DMS114 treated with DMSO at 0.1 percent for 48 hours (cell line): Measurements from ENCODE around the gene IRAK1.

ENCODE experiments used
- DNase-seq: peaks from one replicate; lab custom pipeline; 2025; ENCODE audit not compliant: unreplicated experiment; lab: John Stamatoyannopoulos, UW

IRAK1 gene

DNA sequence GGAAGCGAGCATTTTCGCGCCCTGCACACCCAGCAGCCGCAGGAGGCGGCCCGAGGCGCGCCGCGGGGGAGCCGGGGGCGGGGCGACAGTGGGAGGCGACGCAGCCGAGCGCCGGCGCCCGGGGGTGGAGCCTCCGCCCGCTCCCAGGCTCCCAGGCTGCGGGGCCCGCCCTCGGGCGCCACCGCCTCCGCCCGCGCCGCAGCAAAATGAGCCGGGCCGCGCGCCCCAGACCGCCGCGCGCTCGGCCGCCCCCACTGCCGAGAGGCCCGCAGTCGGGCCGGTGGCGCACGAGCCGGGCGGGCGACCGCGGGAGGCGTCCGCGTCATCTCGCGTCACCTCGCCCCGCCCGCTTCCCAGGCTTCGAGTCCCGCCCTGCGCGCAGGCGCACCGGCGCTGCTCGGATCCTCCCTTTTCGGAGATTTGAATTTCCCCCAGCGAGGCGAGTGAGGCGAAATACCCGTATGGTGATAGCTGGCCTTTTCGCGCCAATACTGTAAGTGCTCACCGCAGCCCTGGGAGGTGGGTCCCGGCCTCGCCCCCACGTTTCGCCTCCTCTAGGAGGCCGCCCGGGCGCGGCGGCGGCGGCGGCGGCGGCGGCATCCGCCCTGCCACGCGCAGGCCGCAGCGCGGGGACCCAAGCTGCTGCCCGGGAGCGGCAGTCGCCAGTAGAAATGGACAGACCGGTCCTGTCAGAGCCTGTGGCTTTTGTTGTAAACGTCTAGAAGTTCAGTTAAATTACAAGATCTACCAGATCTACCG is 47.2 kb downstream of the IRAK1 start, which contains the start of gene TMEM187:
Gene TMEM187 (plus strand): TSS at position 387 of the 759 bp plus-strand sequence. CDS start 9,309 bp downstream, outside the sequence.
- DNase-seq, result peak; percentile 29

DNA sequence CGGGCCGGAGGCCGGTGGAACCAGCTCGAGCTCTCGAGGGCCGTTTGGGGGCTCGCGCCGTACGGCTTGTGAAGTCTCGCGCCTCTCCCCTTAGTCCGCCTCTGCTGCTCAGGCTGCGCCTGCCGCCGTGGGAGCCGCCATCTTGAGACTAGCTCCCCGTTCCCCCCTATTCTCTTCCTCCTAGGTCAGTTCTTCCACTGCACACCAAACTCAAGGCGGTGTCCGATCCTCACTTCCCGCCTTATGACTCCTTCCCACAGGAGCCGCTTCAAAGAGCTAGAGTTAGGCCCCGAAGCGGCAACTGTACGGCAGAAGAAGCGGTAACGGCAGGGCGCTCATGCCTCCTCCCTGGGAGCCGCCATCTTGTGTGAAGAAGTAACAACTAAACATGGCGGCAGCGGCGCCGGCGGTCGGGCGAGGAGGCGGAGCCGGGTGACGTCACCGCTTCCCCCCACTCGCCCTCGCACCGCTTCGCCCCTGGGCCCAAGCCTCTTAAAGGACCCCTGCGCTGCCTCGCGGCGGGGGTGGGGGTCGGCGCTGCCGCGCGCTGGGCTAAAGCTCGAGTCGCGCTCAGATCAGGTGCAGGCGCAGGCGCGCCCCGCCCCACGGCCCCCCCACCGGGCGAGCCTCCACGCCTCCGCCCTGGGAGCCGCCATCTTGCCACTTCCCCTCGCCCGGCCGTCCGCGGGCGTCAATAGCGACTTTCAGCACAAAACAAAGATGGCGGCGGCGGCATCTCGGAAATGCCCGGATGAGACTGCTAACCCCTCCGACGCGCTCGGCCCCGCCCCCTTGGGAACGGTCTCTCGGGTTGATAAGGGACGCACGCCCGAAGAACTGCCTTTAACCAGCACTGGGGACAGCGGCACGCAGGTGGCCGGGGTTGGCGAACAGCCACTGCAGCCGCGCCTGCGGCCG is 48.0 kb downstream of the IRAK1 start, which contains the start of gene HCFC1:
Gene HCFC1 (minus strand): TSS at position 369 of the 918 bp plus-strand sequence. CDS start 978 bp downstream, outside the sequence.
- DNase-seq, result peak; percentile 76

DNA sequence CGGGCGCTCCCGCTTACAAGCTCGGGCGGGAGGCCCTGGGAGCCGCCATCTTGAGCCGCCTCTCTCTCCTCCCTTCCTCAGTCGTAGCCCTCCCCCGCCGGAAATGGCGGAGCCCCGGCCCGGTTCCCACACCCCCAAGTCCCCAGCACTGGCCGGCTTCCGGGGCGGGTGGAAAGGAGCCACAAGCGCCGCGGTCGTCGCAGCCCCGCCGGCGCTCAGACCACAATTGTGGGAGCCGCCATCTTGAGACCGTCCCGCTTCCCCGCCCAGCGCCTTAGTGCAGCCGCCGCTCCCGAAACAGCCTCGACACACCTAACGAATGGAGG is 48.6 kb downstream of the IRAK1 start:
- peak; percentile 13 for DNase-seq

DNA sequence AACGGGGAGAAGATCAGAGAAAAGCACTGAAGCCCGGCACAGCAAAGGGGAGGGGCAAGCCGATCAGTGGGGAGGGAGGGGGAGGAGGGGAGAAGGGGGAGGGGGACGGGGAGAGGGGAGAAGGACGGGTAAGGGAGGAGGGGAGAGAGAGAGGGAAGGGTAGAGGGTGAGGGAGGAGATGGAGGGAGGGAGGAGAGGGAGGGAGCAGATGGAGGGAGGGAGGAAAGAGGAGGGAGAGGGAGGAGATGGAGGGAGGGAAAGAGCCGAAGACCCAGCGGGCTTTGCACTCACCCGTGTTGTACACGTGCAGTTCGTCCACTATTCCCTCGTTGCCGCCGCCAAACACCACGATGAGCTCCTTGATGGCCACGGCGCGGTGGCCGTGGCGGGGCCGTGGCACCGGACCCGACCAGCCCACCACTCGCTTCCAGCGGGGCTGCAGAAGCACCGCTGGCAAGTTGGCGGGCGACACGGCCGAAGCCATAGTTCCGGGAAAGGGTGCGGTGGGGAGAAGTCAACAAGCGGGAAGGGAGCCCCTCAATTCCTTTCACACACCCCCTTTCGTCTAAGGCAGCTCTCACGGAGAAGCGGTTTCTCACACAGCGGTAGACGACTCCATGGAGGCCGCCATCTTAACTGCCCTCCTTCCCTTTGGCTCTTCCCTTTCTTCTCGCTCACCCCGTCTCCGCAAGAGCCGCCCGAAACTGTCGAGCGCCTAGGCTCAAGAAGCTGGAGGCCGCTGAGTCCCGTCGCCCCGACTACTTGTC is 49.2 kb downstream of the IRAK1 start:
- no peak for DNase-seq

DNA sequence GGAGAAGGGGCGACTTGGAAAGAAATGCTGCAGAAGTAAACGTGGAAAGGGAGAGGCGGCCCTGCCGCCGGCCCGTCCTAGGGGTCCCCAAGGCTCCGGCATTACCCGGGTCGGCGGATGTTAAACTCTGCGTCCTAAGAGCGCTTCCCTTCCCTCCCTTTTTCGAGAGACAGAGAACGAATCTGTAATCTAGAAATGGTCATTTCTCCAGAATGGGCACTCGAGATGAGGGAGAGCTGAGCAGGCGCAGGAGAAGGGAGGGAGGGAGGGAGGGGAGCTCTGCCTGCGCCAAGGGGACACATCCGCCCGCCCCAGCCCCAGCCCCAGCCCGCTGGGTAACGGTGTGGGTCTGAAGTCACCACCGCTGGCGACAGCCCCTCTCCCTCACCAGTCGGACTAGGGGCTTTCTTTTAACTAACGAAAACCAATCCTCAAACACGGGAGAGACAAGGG is 49.8 kb downstream of the IRAK1 start:
- no peak for DNase-seq

DNA sequence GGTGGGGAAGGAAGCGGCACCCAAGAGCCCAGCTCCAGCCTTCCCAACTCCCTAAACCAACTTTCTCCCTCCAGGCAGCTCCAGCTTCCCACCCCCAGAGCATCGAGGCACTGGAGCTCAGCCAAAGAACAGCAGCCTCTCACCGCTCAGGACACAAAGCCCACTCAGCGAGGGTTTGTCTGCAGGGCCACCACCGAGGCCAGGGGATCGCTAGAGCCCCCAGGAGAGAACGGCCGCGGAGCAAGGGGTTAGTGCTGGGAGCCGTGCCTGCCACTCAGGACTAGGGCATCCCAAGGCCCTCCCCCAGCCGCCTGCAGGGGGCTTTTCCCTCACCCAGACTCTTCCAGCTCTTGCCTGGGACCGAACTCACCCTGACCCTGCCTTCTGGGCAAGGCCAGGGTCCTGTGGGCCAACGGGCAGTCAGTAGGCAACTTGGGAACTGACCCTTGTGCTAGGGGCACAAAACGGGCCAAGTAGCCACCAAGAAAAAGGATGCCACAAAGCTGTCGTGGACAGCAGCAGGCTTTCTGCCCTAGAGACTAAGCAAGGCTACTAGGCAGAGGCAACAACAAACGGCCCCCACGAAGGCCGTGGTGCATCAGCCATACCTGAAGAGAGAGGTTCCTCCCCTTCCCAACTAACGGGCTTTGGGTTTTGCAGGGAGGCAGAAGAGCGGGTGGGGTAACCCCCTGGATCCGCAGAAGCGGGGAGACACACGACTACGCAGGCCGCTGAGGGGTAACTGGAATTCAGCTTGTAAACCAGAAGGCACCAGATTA is 50.4 kb downstream of the IRAK1 start:
- no peak for DNase-seq

DNA sequence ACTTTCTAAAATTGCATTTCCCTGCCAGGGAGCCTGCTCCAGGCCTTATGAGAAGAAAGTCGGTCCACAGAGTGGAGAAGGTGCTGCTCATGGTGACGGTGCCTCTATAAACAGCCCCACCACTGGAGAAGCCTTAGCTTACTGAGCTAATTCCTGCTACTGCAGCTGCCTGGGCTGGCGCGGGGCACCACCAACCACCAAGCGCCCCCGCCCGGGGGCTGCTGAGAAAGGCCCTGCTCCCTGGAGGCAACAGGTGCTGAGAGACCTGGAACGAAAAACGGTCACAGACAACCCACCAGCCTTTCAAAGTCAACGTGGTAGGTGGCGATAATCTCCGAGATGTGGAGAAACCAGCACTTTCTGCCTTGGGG is 51.0 kb downstream of the IRAK1 start:
- no peak for DNase-seq

DNA sequence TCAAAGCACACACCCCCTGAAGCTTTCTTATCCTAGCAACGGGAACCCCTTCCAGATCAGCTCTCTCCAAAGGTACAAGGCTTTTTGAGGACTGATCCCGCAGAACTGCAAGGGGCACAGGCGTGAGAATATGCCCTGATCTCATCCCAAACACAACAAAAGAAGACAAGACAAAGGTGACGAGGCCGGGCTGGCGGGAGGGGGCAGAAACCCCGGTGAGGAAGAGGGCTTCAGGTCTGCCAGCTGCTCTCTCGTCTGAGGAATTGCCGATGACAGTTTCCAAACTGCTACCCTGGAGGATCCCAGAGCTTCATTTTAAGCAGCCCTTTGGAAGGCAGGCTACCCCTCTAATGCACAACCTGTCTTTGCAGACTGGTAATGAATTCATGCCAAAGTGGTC is 51.4 kb downstream of the IRAK1 start:
- no peak for DNase-seq

DNA sequence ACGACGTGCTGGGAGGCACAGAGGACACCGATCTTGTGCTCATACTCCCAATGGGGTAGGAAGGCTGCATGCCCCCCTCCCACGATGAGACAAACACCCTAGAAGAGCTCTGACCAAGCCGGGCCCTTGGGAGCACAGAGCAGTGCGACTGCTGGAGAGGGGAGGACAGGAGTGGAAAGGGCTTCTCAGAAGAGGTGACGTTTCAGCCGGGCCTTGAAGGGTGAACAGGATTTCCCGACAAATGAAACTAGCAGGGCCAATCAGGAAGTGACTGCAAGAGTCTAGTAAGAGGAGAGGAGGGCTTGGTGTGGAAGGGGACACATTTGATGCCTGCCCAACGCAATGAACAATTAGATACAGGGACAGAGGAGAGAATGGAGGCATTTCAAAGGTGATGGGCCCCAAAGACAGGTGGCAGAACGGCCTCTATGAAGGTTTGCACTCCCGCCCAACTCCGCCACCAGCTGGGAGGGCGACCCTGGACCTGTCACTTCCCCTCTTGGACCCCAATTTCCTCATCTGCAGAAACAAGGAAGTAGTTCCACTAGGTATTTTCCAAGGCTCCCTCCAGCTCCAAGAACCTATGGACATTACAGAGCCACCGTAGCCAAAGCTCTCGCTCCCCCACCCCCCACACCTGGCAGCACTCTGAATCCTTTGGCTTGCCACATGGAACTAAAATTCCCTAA is 52.0 kb downstream of the IRAK1 start:
- no peak for DNase-seq

DNA sequence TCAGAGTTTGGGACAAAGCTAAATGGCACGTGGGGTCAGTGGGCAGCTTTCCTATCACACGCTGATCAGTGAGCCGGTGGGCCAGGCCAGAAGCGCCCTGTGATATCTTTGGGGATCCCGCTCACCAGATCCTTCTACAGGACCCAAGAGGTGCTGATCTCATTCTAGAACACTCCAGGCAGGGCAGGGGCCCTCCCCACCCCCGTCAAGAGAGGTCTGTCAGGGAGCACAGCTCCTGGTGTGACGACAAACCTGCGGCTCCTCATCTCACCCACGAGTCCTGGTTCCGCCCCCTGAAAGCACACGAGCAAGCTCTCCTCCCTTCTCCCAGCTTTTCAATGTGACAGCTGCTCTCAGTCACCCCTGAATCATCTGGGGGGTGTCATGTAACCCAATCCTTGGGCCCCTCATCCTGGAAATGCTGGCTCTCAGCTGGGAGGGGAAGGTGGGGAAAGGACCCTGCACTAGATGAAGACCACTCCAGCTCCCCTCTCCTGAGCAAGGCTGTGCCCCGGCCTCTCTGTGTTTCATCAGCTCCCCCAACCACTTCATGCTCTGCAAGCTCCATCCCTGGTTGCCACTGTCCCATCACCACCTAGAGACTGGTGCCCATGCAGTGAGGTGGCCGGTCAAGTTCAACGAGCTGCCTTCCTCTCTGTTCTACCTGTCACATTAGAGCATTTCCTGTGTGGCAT is 52.7 kb downstream of the IRAK1 start:
- no peak for DNase-seq

DNA sequence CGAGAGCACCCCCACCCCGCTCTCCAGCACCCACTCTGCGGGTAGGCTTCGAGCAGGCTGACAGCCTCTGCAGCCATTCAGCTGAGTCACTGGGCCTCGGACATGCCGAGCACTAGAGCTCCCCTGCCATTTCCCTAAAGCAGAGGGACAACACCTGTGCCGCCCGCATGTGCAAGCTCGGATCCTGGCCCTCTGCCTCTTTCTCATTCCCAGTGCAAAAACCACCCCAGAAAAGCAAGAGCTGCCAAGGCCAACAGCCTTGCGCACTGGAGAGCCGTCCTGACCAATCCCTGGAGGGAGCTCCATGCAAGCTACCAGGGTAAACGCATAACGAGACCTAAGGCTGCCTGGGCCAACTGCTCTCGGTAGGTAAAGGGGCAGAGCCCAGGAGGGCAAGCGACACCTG is 53.4 kb downstream of the IRAK1 start:
- no peak for DNase-seq

DNA sequence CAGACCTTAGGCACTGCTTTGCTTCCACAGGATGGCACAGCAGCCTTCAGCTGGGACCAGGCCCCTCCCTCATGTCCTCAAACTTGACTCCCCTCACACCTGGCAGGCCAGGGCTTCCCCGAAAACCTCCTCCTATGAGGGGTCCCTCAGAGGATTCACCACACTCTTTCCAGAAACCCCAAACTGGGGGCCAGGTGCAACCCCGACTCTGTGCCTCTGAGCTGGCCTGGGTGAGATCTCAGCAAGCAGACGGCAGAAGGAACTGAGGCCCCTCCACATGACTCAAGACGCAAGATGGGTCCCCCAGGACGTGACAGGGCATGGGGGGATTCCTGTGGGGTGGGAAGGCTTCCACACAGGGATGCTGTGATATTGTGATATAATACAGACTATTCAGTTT is 54.3 kb downstream of the IRAK1 start:
- no peak for DNase-seq

DNA sequence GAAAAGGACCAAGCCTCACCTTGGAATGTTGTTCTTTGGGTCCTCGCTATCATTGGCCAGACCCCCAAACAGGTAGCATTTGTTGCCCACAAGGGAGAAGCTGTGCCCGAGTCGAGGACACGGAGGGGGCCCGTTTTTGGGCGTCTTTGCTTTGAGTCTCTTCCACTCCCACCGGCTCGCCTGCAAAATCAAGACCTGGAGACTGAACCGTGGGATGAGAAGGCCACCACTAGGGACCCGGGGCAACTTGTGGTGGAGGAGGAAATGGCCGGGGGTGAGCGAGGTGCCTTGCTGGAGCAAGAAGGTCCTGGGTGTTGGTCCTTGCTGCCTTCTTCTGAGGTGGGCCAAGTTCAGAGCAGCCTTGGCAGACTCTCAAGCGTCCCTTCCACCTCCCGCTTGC is 55.6 kb downstream of the IRAK1 start:
- DNase-seq, result no peak

DNA sequence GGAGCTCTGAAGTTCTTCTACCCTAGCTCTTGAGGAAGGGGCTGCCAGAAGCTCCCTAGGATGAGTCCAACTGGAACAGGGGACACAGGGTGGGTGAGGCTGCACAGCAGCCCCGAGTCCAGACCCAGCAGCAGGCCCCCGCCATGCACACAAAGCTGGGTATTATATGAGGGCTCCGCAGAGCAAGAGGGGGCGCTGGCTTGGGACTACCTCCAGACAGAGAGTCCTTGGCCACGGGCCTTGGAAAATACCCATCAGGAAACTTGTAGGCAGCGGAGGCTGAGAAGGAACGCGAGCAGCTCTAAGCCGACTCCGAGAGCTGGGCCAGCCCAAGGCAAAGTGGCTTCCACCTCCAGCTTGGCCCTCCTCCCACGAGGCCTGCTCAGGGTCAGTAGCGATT is 56.2 kb downstream of the IRAK1 start:
- no peak for DNase-seq

DNA sequence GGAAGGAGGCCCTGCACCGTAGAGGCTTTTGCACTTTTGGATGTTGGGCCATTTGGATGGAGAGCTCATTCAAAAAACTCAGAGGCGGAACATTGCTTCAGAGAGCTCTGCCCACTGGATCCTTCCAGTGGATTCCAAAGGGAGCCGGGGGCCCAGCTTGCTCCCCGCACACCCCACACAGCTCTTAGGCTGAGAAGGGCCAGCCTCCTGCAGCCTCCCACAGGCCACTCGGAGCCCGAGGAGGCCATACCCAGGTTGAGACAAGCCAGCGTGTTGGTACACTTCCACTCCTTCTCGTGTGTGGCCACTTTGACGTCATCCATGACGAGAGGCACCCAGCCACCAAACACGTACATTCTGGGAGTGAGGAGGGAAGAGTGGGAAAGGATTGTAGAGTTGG is 58.4 kb downstream of the IRAK1 start:
- DNase-seq, result no peak

DNA sequence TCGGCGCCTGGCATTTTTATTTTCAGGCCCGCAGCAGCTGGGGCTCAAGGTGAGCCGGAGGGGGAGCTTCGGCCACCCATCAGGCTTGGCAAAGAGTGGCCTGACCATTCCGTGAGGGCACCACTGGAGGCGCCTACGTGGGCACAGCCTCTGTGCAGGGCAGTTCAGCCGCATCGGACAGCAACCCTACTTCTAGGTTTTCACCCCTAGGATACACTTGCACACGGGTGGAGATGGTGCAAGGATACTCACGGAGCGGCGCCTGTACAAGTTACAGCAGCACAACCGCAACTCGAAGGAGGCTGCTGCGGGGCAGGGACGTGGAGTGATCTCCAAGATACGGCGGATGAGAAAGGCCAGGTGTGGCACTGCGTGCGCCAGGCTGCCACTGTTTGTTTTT is 58.9 kb downstream of the IRAK1 start:
- DNase-seq, result no peak
